ENCODE results near the gene CALN1. TPM values are rescaled to one million over a fixed set of nuclear protein-coding genes. Genes with fewer than 3 reads are reported as not detected.

CALN1 gene
- polyA plus RNA-seq, 1 donor from 2014 or later: 7.8 TPM

- H3K36me3 ChIP-seq (ENCODE audit: insufficient read depth, low read length): no peaks in the 10 kb centered on the region
- no peaks in the 10 kb centered on the region for H4K20me1 ChIP-seq (ENCODE audit: insufficient read depth)
- H3K9me3 ChIP-seq (ENCODE audit: low read length): no peaks in the 10 kb centered on the region
- H3K9ac ChIP-seq (ENCODE audit: low read length): no peak overlapping the region
- no peaks in the 10 kb centered on the region for H3K9me2 ChIP-seq (ENCODE audit: insufficient read depth, low read length)
- H3K27ac ChIP-seq (ENCODE audit: low read length): no peak overlapping the region
- H3K4me2 ChIP-seq (ENCODE audit: low read length): no peak overlapping the region
- H3F3A ChIP-seq (ENCODE audit: insufficient read depth, low read length, poor library complexity, severe bottlenecking): no peaks in the 10 kb centered on the region
- no peaks in the 10 kb centered on the region for H3K27me3 ChIP-seq (ENCODE audit: insufficient read depth, low read depth, low read length)
- no peak overlapping the region for H2AFZ ChIP-seq (ENCODE audit: low read depth, low read length)
- no peak overlapping the region for H3K4me3 ChIP-seq (ENCODE audit: low read length)
- no peak for TF ChIP-seq TAF1 (IDR thresholded peaks at IDR 0.05; ENCODE audit: low read depth)
- no peak for TF ChIP-seq RAD21 (conservative IDR thresholded peaks at IDR 0.05)
- TF ChIP-seq EP300 (conservative IDR thresholded peaks at IDR 0.05; ENCODE audit: poor library complexity, severe bottlenecking): no peak
- no peak for TF ChIP-seq REST (IDR thresholded peaks at IDR 0.05; ENCODE audit: borderline replicate concordance)
- no peak for TF ChIP-seq SMC3 (conservative IDR thresholded peaks at IDR 0.05; ENCODE audit: poor library complexity)
- no peak for TF ChIP-seq MXI1 (conservative IDR thresholded peaks at IDR 0.05; ENCODE audit: poor library complexity, severe bottlenecking)
- TF ChIP-seq, protein P1, sequence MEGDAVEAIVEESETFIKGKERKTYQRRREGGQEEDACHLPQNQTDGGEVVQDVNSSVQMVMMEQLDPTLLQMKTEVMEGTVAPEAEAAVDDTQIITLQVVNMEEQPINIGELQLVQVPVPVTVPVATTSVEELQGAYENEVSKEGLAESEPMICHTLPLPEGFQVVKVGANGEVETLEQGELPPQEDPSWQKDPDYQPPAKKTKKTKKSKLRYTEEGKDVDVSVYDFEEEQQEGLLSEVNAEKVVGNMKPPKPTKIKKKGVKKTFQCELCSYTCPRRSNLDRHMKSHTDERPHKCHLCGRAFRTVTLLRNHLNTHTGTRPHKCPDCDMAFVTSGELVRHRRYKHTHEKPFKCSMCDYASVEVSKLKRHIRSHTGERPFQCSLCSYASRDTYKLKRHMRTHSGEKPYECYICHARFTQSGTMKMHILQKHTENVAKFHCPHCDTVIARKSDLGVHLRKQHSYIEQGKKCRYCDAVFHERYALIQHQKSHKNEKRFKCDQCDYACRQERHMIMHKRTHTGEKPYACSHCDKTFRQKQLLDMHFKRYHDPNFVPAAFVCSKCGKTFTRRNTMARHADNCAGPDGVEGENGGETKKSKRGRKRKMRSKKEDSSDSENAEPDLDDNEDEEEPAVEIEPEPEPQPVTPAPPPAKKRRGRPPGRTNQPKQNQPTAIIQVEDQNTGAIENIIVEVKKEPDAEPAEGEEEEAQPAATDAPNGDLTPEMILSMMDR (IDR thresholded peaks at IDR 0.05; ENCODE audit: poor library complexity, severe bottlenecking): no peak
- TF ChIP-seq POLR2AphosphoS5 (IDR thresholded peaks at IDR 0.05): no peak
- H3K79me2 ChIP-seq (replicated peaks; ENCODE audit: insufficient read depth, low read length): no peaks in the 10 kb centered on the region
These were observed 119.3 kb downstream of the CALN1 start for GRCh38 chr7:72292794-72293193.

GRCh38 chr7:72292118-72292517 lies 120.0 kb downstream of the CALN1 start:
- Histone ChIP-seq H4K20me1 (ENCODE audit: insufficient read depth) (no peaks in the 10 kb centered on the region), H3K27me3 (ENCODE audit: insufficient read depth, low read depth, low read length) (no peaks in the 10 kb centered on the region), H3K36me3 (ENCODE audit: insufficient read depth, low read length) (no peaks in the 10 kb centered on the region), H3F3A (ENCODE audit: insufficient read depth, low read length, poor library complexity, severe bottlenecking) (no peaks in the 10 kb centered on the region), H3K9me3 (ENCODE audit: low read length) (no peaks in the 10 kb centered on the region), H3K79me2 (replicated peaks; ENCODE audit: insufficient read depth, low read length) (no peaks in the 10 kb centered on the region), H2AFZ (ENCODE audit: low read depth, low read length) (no peak overlapping the region), H3K4me2 (ENCODE audit: low read length) (no peak overlapping the region), H3K27ac (ENCODE audit: low read length) (no peak overlapping the region), H3K9ac (ENCODE audit: low read length) (no peak overlapping the region), H3K9me2 (ENCODE audit: insufficient read depth, low read length) (no peaks in the 10 kb centered on the region), H3K4me3 (ENCODE audit: low read length) (no peak overlapping the region)
- TF ChIP-seq EZH2 (IDR thresholded peaks at IDR 0.05; ENCODE audit: borderline replicate concordance, insufficient read depth, low read length, poor library complexity, severe bottlenecking): no peak
- no peak for TF ChIP-seq TAF1 (IDR thresholded peaks at IDR 0.05; ENCODE audit: low read depth)
- TF ChIP-seq SMC3 (conservative IDR thresholded peaks at IDR 0.05; ENCODE audit: poor library complexity): no peak

DNA sequence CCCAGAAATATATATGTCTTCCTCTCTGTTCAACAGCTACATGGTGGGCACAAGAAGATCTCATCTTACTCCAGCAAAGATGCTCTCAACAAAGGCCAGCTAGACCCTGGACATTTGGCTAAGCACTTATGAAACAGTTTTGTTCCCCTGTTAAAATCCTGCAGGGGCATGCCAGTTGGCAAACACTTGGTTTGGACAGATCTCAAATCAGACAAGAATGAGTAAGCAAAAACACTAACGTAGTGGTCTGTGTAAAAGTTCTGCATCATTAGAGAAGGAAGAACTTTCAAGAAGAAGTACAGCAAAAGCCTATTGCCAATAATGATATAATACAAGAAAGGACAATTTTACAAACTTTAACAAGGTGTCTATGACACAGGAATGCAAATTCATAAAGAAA lies 125.6 kb downstream of the CALN1 start:
- no peaks in the 10 kb centered on the region for H3K9me3 ChIP-seq (ENCODE audit: low read length)
- TF ChIP-seq MXI1 (conservative IDR thresholded peaks at IDR 0.05; ENCODE audit: poor library complexity, severe bottlenecking) (no peak), TAF1 (IDR thresholded peaks at IDR 0.05; ENCODE audit: low read depth) (no peak), EP300 (conservative IDR thresholded peaks at IDR 0.05; ENCODE audit: poor library complexity, severe bottlenecking) (no peak), REST (IDR thresholded peaks at IDR 0.05; ENCODE audit: borderline replicate concordance) (no peak), EZH2 (IDR thresholded peaks at IDR 0.05; ENCODE audit: borderline replicate concordance, insufficient read depth, low read length, poor library complexity, severe bottlenecking) (no peak), POLR2AphosphoS5 (IDR thresholded peaks at IDR 0.05) (no peak), RAD21 (conservative IDR thresholded peaks at IDR 0.05) (no peak), SMC3 (conservative IDR thresholded peaks at IDR 0.05; ENCODE audit: poor library complexity) (no peak)
- TF ChIP-seq, protein P1 (IDR thresholded peaks at IDR 0.05; ENCODE audit: poor library complexity, severe bottlenecking): no peak

More for the DNA sequence above, 125.6 kb downstream of the CALN1 start:
- Histone ChIP-seq H3K4me3 (ENCODE audit: low read length) (no peak overlapping the region), H3K79me2 (replicated peaks; ENCODE audit: insufficient read depth, low read length) (no peaks in the 10 kb centered on the region), H3K9ac (ENCODE audit: low read length) (no peak overlapping the region), H3K4me2 (ENCODE audit: low read length) (no peak overlapping the region), H3K27me3 (ENCODE audit: insufficient read depth, low read depth, low read length) (no peaks in the 10 kb centered on the region), H4K20me1 (ENCODE audit: insufficient read depth) (no peaks in the 10 kb centered on the region), H3K27ac (ENCODE audit: low read length) (no peak overlapping the region), H3K36me3 (ENCODE audit: insufficient read depth, low read length) (no peaks in the 10 kb centered on the region), H3F3A (ENCODE audit: insufficient read depth, low read length, poor library complexity, severe bottlenecking) (no peaks in the 10 kb centered on the region), H3K9me2 (ENCODE audit: insufficient read depth, low read length) (no peaks in the 10 kb centered on the region), H2AFZ (ENCODE audit: low read depth, low read length) (no peak overlapping the region)

Data from neural cell (in vitro differentiated cells).